Measurements from ENCODE around the gene KLHL2.

GRCh38 chr4:165370530-165370929 lies 163.2 kb downstream of the KLHL2 start:
- TF ChIP-seq POLR2A (IDR thresholded peaks at IDR 0.05) (no peak), CTCF (IDR thresholded peaks at IDR 0.05) (no peak)
